HG03342 (cell line): Measurements from ENCODE around the gene SOBP.

Experiments used
- ATAC-seq: cut with Tn5 transposase; IDR thresholded peaks from one replicate; pipeline ENCODE4 v1.9.1; 2021; ENCODE audit warnings: mild to moderate bottlenecking, moderate library complexity; ENCODE audit not compliant: unreplicated experiment

Gene SOBP

GRCh38 chr6:107582086-107582485 lies 92.2 kb downstream of the SOBP start:
- no peak for ATAC-seq

- no peak for ATAC-seq
These were observed 94.8 kb downstream of the SOBP start for GRCh38 chr6:107584726-107585125.

DNA sequence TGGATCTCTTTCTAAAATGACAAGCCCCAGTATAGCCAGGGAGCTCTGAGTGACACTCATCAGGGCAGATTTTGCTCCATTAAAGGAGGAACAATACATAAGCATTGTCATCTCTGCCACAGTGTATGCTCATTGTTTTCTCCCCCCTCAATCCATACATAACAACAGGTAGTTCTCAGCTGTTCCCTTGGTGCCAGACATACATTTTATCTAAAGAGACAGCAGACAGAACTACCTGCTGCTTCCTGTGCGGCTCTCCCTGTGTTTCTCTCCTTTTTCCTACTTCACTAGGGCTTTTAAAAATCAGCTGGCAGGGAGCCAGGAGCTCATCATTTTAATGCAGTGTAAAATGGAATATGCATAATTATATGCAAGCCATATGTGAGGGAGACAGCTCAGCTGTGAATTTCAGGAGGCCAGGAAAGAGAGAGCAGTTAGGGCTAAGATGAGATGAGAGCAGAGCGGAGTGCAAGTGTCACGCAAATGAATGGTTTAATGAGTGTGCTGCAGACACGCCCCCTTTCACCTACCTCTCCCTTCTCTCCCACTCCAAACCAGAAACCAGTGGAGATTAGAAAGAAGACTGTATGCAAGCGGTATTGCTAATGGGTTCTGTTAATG lies 96.0 kb downstream of the SOBP start:
- no peak for ATAC-seq

GRCh38 chr6:107587451-107587850 lies 97.5 kb downstream of the SOBP start:
- ATAC-seq, result no peak

DNA sequence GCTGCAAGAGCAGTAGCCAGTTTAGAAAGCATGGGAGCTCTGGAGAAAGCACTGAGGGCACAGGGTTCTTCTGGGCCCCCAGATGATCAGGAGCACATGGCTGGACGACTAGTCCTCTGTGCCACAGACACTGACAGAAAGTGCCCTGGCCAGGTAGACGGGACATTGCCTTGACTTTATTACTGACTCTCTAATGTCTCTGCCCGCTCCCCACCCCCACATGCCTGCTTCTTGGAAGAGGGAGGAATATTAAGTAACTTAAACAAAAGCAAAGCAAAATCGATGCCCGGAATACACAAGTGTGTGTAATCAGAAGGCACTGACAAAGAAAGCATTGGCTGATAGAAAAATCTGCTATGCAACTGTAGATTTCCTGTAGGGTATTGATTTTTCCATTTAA lies 99.3 kb downstream of the SOBP start:
- no peak for ATAC-seq

- no peak for ATAC-seq
These were observed 100.0 kb downstream of the SOBP start for GRCh38 chr6:107589934-107590333.

DNA sequence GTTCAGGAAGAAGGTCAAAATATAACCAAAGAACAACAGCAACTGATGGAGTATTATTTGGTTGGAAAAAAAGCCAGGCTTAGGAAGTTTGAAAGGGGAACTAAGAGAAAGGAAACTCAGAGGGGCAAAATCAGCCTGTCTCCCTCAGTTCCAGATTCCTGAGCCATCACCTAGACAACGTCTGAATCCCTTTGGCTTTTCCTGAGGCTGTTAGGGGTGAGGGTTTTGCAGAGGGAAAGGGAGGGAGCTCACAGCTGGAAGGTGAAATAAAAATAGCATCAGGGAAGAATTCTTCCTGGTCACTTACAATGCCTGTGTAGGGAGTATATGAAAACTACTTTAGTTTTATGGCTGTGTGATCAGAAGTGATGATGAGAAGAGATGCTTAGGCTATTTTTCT lies 100.5 kb downstream of the SOBP start:
- no peak for ATAC-seq

DNA sequence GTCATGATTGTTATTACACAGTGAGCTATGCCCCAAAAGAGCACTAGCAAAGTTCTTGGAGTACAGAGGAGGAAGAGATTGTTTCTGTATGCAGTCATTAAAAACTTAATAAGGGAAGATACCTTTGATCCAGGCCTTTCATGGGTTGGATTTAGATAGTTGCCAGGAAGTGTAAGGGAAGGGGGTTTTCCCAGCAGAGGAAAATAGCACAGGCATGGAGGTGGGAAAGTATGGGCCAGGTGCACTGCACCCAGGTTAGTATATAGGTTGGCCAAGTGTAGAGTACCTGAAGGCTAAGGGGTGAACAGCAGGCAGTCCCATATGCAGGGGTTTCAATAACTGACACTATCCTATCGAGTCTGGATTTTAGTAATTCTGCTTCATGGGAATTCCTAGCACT lies 101.4 kb downstream of the SOBP start:
- no peak for ATAC-seq

DNA sequence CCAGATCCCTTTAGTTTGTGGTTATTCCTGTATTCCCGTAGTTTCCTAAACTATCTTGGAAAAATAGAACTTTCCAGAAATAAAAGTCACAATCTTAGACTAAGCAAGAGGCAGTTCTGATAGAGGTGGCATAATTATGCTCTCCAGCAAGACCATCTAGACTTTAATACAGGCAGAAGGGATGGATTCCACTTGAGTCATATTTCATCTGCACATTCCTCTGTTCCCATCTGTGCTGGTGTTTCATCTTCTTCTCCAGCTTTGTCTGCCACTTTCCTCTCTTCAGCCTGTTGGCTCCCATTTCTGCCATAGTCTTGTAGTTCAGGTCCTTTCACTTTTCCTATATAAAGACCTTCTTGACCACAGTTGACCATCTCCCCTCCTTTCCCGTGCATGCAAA lies 102.9 kb downstream of the SOBP start:
- ATAC-seq, result no peak

DNA sequence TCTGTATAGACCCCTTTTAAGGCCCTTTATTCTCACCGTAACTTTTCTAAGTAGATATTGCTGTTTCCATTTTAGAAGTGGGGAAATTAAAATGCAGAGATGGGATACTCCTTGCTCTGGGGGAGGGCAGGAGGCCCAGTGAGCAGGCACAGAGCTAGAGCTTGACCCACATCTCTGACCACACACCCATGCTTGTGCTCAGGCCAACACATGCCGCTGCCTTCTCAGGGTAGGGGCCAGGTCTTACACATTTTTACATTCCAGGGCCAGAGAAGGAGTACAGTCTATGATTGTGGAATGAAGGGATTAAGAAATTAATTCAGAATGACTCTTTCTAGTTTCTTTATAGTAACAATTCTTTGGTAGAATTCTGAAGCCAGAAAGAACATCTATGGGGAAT lies 104.8 kb downstream of the SOBP start:
- no peak for ATAC-seq

- no peak for ATAC-seq
These were observed 108.2 kb downstream of the SOBP start for GRCh38 chr6:107598091-107598490.

- no peak for ATAC-seq
These were observed 109.1 kb downstream of the SOBP start for GRCh38 chr6:107599043-107599442.

DNA sequence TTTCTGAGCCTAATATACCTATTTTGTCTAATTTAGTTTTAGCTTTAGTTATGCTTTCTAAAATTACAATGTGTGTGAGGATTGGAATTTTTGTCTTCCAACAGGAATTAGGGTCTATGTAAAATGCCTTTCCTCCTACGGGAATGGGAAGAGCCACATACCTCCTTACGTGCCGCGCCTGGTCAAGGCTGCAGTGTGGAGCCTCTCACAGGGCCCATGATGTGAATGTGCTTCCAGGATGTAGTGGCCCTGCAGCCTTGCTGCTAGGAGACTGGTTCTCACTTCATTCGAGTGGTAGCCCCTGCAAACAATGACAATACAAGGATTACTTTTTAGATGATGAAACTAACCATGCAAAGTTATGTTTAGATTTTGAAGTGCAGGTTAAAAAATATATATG lies 110.2 kb downstream of the SOBP start:
- ATAC-seq, result no peak

DNA sequence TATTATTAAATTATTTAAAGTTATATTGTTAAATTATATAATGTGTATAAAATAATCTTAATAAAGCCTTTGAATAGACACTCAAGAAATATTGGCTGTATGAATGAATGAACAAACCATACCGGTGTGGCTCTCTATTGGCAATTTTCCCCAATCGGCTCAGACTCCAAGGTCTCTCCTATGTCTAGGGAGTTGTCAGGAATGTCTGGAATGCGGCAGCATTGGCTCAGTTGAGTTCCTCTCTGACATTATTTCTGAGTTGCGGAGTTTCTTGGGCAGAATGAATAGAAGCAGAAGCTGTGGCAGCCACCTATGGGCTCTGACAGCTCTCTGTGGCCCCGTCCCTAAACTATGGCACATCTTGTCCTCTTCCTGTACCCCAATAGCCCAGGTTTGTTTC lies 111.0 kb downstream of the SOBP start:
- ATAC-seq, result no peak

DNA sequence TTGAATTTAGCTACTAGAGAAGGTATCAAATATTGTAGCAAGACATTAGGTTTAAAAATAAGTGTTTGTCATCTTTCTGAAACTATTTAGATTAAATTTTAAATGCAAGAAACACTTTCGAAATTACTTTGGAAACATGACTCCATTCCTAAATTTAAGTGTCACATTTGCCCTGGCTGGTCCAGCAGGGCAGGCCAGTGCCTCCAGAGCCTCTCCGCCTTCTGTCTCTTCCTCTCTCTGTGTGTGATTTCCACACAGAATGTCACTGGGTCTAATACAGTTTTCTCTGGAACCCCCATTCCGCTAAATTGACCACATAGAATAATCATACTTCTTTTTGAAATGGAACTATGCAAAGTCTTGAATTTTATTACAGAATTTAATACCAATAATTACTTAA lies 111.5 kb downstream of the SOBP start:
- no peak for ATAC-seq

DNA sequence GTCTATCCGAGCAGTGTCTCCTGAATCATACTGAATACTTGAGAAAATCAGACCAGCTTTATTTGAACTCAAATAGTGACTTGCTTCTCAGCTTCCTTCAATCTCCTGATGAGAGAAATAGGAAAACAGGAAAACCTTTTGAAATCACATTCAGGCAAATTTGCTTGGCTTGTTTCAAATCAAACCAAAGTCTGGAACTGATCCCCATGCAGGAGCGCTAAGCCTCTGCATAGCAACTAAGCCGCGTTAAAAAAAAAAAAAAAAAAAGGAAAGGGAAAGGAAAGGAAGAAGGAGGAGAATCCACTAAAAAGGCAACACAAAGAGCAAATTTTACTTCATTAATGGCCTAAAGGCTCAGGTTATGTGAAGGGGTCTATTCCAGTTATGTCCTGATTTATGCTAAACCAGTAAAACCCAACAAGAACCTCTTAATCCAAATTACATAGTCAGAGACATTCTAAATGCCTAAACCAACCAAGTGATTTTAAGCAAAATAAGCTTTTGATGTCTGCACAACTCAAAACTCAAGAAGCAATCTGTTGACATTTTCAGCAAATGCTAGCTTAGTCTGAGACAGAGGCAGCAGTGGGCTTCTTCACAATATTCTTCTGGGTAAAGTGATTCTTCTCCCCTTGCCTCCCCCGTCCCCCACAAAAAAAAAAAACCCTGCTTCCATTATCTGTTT lies 112.5 kb downstream of the SOBP start:
- no peak for ATAC-seq

DNA sequence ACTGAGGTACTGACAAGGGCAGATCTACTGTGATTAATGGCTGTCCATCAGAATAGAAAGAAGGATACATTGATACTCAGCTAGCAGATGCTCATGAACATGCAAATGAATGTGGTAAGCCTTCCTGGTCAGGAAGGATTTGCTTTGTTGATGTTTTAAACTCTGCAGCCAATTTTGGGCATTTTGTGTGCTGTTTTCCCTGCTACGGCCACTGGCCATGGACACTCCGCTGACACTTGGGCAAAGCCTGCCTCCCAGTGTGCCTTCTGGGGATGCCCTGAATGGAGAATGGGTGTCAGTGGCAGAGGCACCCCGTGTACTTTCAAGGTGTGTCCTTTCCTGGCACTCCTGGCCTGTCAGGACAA lies 113.1 kb downstream of the SOBP start:
- no peak for ATAC-seq

DNA sequence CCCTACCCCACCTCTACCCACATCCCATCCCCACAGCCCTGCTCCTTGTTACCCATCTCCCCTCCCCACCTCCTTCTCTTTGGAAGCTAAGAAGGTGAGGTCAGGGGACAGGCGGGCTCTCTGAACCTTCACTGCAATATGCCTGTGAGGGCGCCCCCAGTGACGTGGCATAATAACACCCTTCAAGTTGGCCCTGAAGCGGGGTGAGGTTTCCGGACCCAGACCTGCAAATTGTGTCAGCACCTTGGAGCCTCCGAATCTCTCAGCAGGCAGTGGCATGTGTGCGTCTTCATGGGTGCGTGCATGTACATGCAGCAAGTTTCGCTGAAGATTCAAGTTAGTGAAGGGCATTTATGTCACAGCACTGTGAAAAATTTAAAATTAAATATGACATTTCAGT lies 114.6 kb downstream of the SOBP start:
- no peak for ATAC-seq

GRCh38 chr6:107606407-107606806 lies 116.5 kb downstream of the SOBP start:
- ATAC-seq, result no peak

DNA sequence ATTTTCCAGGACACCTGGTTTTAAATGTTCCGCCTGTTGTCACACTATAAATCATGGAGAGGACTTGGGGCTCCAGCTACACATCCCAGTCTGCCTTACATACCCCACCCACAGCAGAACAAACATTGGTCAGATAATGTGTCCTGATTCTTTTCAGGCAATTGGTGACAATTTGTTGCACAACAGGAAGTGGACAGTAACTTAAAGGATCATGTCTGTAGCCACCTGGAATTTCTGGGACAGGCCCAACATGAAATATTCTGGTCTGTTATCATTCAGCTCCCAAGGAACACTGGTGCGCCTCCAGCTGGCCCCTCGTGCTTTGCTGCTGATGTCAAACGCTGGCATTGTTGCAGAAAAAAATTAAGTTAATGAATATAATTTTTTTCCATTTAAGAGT lies 117.2 kb downstream of the SOBP start:
- no peak for ATAC-seq

DNA sequence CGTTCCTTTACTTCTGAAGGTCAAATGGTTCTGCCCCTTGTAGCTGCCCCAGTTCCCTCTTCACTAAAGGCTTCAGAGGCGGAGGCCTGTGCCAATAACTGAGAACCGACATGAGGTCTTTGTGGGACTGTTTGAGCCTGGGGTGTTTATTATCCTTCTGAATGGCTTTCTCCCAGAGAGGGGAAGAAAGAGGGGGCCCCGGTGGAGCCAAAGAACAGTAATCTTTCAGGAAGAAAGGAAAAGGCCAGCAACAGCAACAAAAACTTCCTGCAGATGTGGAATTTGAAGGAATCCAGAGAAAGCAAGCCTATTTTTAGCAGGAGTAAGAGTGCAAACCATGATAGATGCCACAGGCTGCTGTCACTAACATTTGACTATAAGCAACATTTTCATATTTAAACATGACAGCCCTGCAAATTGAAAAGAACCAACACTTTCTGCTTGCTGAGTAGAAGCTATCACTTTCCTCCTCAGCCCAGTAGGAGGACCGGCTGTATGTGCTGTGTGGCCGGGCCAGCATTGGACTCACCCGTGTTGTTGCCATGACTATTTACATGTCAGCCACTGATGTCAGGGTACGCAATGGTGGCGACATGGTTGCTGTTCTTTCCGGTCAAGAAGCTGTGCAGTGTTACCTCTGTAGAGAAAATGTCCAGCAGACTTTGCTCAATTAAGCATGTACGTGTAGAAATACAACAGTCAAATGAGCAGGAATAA lies 121.3 kb downstream of the SOBP start:
- no peak for ATAC-seq

GRCh38 chr6:107612762-107613415 lies 123.0 kb downstream of the SOBP start:
- no peak for ATAC-seq
